HG03457 (cell line): Measurements from ENCODE around the gene CACNA1A.
"Not testable (repeated sequence)": the region's sequence is repeated elsewhere in the genome, so short reads cannot be mapped to it uniquely, and the experiment has no call there.

Experiments
- ATAC-seq: cut with Tn5 transposase; IDR thresholded peaks from one replicate; pipeline ENCODE4 v1.9.1; 2021; ENCODE audit warnings: moderate number of reproducible peaks; ENCODE audit not compliant: unreplicated experiment

Gene CACNA1A

DNA sequence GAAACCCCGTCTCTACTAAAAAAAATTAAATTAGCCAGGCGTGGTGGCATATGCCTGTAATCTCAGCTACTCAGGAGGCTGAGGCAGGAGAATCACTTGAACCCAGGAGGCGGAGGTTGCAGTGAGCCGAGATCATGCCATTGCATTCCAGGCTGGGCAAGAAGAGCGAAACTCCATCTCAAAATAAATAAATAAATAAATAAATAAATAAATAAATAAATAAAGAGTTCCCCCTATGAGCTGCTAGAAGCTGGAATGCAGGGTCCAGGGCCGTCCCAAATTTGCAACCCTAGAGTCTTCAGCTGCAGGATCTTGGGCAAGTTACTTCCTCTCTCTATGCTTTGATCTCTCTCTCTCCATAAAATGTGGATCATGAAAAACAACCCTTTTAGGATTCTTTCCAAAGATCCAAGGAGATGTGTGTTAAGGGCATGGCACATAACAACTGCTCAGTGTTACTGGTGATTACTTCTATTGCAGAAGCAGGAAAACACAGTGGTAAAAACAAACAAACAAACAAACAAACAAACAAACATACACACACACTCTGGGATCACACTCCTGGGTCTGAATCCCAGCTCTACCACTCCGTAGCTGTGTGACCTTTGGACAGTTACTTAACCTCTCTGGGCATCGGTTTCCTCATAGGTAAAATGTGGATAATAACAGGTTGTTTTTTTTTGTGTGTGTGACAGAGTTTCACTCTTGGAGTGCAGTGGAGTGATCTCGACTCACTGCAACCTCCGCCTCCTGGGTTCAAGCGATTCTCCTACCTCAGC, 78.8 kb downstream of the CACNA1A start:
- ATAC-seq: no peak

- ATAC-seq: not testable (repeated sequence)
These were observed 80.4 kb downstream of the CACNA1A start for GRCh38 chr19:13425875-13426274.

GRCh38 chr19:13425151-13425550, 81.1 kb downstream of the CACNA1A start:
- no peak for ATAC-seq

DNA sequence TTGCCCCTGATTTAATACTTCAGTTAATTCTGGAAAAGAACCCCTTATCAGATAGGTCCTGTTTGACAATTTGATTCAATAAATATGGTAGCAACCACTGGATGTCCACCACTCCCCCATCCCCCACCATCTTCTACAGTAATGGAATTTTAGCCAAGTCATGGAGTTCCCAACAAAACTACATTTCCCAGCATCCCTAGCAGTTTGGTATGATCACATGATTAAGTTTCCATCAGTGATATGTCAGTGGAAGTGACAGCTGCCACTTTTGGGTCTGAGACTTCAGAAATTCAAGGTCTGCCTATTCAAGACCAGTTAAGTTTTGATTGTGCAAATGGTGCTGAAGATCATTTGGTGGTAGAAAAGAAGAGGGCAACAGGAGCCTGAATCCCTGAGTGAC, 85.5 kb downstream of the CACNA1A start:
- ATAC-seq: no peak

- no peak for ATAC-seq
These were observed 89.2 kb downstream of the CACNA1A start for GRCh38 chr19:13417054-13417453.

GRCh38 chr19:13411899-13412298, 94.4 kb downstream of the CACNA1A start:
- no peak for ATAC-seq

GRCh38 chr19:13410946-13411345, 95.3 kb downstream of the CACNA1A start:
- no peak for ATAC-seq

GRCh38 chr19:13408889-13409518, 97.3 kb downstream of the CACNA1A start:
- ATAC-seq: no peak

DNA sequence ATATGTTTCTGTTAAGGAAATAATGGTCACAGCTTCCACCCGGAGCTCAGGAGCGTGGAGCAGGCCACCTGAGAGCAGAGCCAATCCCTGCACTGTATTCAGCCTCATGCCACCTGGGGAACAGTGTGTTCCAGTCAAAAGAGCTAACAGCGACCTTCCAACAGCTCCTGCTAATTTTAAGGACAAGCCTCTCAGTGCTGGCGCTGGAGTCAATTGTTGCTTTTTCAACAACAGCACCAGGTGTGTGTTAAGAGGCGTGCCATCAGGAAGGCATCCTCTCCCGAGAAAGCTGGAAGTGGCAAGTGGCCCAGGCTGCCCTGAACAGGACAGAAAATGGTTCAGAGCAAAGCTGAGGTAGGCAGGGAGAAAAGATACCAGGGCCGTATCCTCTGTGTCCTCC, 102.0 kb downstream of the CACNA1A start:
- no peak for ATAC-seq

DNA sequence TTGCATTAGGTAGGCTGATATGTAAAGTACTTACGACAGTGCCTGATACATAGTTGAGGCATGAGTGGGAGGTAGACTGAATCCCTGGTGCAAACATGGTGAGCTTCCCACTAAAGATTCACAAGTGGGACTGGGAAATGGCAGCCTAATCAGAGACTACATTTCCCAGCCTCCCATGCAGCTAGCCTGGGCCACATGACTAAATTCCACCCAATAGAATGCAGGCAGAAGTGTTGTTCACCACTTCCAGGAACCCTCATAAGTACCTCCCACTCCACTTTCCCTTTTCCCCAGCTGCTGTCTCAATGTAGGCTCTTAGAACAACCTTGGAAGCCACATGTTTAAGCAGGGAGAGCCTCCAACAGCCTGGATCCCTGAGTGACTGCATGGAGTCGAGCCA, 104.9 kb downstream of the CACNA1A start:
- ATAC-seq: no peak

DNA sequence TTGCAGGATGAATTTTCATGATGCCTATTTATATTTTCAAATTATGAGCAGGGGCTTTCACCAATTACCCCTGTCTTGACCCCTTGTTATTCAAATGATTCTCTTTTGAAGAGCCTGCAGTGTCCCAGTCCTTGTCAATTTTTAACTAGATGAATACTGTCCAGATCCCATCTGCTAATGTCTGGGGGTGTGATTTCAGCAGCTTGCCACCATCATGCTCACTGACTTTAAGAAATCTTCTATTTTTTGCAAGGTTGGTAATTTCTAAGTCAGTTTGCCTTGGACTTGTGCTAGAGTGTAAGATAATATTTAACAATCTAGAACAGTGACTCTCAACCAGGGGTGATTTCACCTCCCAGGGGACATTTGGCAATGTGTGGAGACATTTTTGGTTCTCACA, 106.0 kb downstream of the CACNA1A start:
- no peak for ATAC-seq

DNA sequence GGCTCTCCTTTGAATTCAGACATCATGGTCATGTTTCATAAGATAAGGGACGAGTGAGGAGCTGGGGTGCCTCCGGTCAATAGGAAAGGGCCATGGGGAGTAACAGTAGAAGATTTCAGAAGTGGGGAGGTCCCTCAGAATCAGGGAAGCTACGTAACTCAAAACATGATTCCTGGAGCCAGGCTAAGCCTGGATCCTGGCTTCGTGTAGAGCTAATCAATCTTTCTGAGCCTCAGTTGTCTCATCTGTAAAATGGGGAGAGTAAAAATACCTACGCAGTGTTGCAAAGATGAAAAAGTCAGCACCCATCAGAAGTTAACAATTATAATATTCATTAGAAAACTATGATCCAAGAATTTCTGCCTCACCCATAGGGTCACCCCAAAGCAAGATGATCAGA, 106.5 kb downstream of the CACNA1A start:
- ATAC-seq: no peak

DNA sequence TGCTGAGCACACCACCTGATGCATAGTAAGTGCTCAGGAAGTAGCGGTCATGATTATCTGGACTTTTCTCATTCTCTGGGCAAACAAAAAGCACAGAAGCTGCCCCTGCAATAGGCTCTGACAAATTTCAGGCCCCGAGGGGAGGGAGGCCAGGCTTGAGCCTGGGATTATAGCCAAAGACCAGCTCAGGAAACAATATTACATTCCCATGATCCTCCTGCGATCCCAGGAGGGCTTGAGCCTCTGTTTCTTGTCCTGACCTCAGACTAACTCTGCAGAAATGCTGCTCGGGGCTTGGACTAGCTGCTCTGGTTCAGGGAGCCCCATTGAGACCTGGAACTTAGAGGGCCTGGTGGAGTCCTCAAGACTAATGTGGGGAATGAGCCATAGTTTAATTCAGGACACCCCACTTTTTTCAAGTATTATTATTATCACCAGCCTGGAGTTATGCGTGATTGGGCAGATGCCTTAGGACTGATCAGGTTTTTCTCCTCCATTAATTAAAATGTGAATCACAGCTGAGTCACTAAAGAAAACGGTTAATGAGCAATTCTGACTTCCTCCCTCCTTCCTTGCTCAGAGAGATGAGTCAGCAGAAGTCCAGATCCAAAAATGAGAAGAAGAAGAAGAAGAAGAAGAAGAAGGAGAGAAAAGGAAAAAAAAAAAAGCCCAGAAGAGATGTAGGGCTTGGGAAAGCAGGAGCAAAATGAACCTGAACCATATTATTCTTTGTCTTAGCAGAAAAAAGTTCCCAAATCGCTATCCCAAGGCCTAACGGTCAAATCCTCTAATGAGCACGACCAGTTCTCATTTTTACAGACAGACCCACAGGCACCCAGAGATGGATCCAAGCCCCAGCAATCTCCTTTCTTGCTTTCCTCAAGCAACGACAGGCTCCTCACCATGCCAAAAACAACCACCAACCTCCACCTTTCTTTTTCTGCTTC, 107.2 kb downstream of the CACNA1A start:
- no peak for ATAC-seq

GRCh38 chr19:13398182-13398581, 108.1 kb downstream of the CACNA1A start:
- ATAC-seq: no peak

DNA sequence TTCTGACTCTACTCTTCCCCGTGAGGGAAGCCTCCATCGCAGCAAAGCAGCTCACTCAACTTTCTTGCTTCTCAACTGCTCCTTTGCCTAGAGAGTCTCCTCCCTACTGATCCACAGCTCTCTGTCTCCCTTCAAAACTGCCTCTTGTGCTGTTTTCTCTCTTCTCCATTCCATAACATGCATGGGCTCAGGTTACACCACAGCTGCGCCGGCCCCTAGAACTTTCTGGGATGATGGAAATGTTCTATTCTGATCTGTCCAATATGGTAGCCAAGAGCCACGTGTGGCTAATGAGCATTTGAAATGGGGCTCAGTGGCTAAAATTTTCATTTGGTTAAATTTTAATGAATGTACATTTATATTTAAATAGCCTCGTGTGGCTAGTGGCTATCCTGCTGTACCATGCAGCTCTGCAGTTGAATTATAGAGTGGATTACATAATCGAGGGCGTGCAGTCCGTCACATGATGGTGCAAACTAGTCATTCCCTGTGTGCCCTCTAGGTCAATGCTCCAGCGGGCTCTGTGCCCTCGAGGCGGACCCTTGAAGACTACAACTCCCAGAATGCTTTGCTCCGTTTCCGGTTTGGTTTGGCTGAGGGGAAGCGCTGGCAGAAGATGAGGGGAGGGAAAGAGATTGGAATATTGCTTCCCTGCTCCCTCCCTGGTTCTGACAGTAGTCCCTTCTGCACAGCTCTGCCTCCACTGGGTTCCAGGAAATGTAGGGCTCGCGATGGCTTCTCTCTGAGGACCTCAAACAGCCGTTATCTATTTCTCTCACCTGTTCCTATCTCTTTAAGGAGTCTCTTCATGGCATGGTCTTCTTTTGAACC, 109.8 kb downstream of the CACNA1A start:
- no peak for ATAC-seq

GRCh38 chr19:13382633-13382938, 123.7 kb downstream of the CACNA1A start:
- ATAC-seq: no peak

DNA sequence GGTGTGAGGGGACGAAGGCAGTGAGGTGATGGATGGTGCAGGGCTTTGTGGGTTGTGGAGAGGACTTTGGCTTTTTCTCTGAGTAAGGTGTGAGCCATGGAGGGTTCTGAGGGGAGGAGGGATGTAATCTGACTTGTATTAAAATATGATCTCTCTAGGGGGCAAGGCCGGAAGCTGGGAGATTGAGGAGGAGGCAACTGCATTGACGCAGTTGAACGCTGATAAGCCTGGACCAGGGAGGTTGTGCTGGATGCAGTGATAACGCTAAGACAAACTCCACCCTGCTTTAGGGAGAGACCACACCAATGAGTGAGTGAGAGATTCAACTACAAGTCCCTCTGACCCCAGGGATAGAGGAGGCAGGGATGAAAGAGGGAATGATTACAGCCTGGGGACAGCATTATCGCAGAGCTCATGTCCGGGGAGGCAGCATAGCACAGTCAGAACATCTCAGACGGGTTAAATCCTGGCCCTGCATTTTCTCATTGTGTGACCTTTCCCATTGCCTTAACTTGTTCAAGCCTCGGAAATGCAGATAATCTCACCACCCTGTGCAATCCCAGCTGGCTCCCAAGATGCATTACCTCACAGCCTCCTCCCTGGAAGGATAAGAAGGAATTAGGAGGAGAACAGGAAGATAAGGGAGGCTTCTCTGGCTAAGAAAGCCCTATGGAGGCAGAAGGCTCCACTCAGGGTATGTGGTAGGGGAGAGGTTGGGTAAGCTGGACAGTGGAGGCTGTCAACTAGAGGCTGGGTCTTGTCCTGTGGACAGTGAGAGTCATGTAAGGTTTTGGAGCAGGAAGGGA, 124.2 kb downstream of the CACNA1A start:
- ATAC-seq: no peak

GRCh38 chr19:13376537-13376936, 129.7 kb downstream of the CACNA1A start:
- ATAC-seq: no peak

DNA sequence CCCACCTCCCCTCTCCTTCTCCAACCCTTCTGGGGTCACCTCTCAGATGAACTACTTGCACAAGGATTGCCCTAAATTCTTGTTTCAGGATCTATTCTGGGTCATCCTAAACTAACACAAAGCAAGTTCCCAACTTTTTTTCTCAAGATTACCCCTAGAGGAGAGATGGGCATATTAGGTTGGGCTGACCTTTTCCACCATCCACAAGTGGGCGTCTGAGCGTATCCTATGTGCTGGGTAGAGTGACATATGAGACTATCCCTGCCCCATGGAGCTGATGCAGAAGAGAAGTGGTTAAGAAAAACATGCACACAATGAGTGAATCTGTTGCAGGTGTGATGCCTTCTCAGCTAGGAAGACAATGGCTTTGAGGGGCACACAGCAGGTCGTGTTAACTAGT, 132.7 kb downstream of the CACNA1A start:
- ATAC-seq: no peak

DNA sequence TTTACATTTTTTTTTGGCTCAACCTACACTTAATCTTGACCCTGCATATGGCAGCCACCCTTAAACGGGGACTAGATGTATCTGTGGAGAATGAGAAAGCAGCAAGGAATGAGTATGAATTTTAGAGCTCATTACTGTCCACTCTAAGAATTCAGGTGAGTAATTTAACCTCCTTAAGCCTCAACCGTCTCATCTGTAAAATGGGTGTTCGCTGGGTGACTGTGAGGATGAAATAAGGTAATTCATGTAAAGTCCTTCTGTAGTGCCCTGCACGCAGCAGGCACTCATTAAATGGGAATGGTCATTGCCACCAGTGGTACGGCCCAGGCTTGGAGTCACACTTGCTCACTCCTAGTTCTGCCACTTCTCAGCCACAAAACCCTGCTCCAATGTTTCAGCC, 135.3 kb downstream of the CACNA1A start:
- ATAC-seq: no peak
